Esophagus muscularis mucosa (tissue), 4 donors: ENCODE measurements around the gene TTC19. TPM values are rescaled to one million over a fixed set of nuclear protein-coding genes. Genes with fewer than 3 reads are reported as not detected.
"Not testable (repeated sequence)": the region's sequence is repeated elsewhere in the genome, so short reads cannot be mapped to it uniquely, and the experiment has no call there.

Source experiments
- DNase-seq: peaks from one replicate; pipeline ENCODE4 v3.0.0-alpha.2; 2017; ENCODE audit errors: extremely low spot score
- H3K27ac ChIP-seq, 4 donors: fragments of 200-600 bp; sonication (generic); replicated peaks in 1 of 4; 1 replicate in 3 of 4; 2 replicates in 1 of 4; pipeline ENCODE4 v1.5.1; 2016 to 2019; ENCODE audit warnings: mild to moderate bottlenecking in 1 of 4
- H3K27me3 ChIP-seq, 4 donors: fragments of 200-600 bp; sonication (generic); one replicate each; pipeline versions ENCODE4 v1.5.1 to v1.6.0; 2016 to 2019
- H3K36me3 ChIP-seq, 4 donors: fragments of 200-600 bp; sonication (generic); one replicate each; pipeline ENCODE4 v1.5.1; 2016 to 2019
- H3K4me1 ChIP-seq, 4 donors: fragments of 200-600 bp; sonication (generic); one replicate each; pipeline ENCODE4 v1.5.1; 2016 to 2019
- H3K4me3 ChIP-seq, 4 donors: fragments of 200-600 bp; sonication (generic); 1 replicate in 2 of 4; 2 replicates in 2 of 4; pipeline ENCODE4 v1.5.1; 2016 to 2019; ENCODE audit warnings: mild to moderate bottlenecking in 4 of 4, moderate library complexity in 1 of 4
- H3K9me3 ChIP-seq, 4 donors: fragments of 200-600 bp; sonication (generic); 1 replicate in 3 of 4; 2 replicates in 1 of 4; pipeline ENCODE4 v1.5.1; 2016 to 2019
- EP300 ChIP-seq: sonication (generic); formaldehyde crosslinking; IDR thresholded peaks from one replicate; pipeline ENCODE4 v1.6.1; 2017; ENCODE audit warnings: antibody characterized with exemption
- POLR2A ChIP-seq: fragments of 450-650 bp; IDR thresholded peaks from one replicate; pipeline ENCODE4 v1.6.1; 2017; ENCODE audit warnings: antibody characterized with exemption, moderate library complexity, mild to moderate bottlenecking, low read depth
- POLR2AphosphoS5 ChIP-seq, 2 donors: sonication (generic); formaldehyde crosslinking; IDR thresholded peaks; one replicate each; pipeline ENCODE4 v1.6.1; 2017; ENCODE audit warnings: antibody characterized with exemption in 2 of 2
- WGBS: methylation state at CpG from one replicate; pipeline ENCODE4 v1.1.5; 2018; 5-methylcytosine and 5-hydroxymethylcytosine counted together
- intact Hi-C: fragments of 100-400 bp; cut with DNase I; formaldehyde crosslinking; loops from one replicate; pipeline ENCODE4 v1.15.1; 2023
- total RNA-seq, 4 donors: library from RNA; depleted of rRNA; stranded (reverse); fragments of >200 nt; gene quantifications; one replicate each; pipeline versions ENCODE4 v1.1.0 to v1.2.1, GENCODE V29; 2016
- TF ChIP-seq, protein P1 (sequence below), 3 experiments: fragments of 200-600 bp in 2 of 3; fragments of 450-650 bp in 1 of 3; sonication (generic) in 2 of 3; IDR thresholded peaks; one replicate each; pipeline ENCODE4 v1.5.1; 2017 to 2019; ENCODE audit warnings: antibody characterized with exemption in 3 of 3, mild to moderate bottlenecking in 2 of 3, moderate library complexity in 1 of 3

TTC19 gene
- total RNA-seq, 4 donors from 2014 or later, result 40.9 to 56.4 (median 50.5) TPM

GRCh38 chr17:15973834-15974233, 25.8 kb upstream of the TTC19 start:
- WGBS, result 81% methylated on average over 6 of the region's 6 CpGs
- intact Hi-C loops, result no loop called here

DNA sequence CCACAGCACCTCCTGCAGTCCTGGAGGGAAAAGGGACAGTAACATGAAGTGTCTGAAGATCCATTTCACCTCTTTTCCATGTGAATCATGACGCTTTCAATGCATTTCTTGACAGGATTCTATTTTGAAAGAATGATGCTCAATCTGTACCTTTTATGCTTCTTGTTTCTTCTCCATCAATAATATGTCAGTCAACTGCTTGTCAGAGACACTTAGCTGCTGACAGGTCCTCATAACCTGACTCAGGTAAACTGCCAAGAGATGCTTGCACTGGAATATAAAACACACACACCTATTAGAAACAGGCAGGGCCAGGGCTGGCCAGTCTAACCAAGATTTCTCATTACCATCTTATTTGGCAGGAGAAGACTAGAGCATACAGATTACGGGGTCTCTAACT, 21.7 kb upstream of the TTC19 start:
- H3K36me3 ChIP-seq, result peaks cover 24 to 71% (median 56%) of the 10 kb centered on the region in 4 donors
- intact Hi-C loops, result no loop called here

More at GRCh38 chr17:15973834-15974233, 25.8 kb upstream of the TTC19 start:
- H3K36me3 ChIP-seq, result peaks cover 10 to 39% (median 25%) of the 10 kb centered on the region in 4 donors
- no peak for TF ChIP-seq POLR2AphosphoS5 (IDR thresholded peaks at IDR 0.05)
- TF ChIP-seq, protein P1, sequence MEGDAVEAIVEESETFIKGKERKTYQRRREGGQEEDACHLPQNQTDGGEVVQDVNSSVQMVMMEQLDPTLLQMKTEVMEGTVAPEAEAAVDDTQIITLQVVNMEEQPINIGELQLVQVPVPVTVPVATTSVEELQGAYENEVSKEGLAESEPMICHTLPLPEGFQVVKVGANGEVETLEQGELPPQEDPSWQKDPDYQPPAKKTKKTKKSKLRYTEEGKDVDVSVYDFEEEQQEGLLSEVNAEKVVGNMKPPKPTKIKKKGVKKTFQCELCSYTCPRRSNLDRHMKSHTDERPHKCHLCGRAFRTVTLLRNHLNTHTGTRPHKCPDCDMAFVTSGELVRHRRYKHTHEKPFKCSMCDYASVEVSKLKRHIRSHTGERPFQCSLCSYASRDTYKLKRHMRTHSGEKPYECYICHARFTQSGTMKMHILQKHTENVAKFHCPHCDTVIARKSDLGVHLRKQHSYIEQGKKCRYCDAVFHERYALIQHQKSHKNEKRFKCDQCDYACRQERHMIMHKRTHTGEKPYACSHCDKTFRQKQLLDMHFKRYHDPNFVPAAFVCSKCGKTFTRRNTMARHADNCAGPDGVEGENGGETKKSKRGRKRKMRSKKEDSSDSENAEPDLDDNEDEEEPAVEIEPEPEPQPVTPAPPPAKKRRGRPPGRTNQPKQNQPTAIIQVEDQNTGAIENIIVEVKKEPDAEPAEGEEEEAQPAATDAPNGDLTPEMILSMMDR (IDR thresholded peaks at IDR 0.05), result no peak
- TF ChIP-seq EP300, result no peak
- no peak for TF ChIP-seq POLR2A
- H3K9me3 ChIP-seq, result no peaks in the 10 kb centered on the region
- no peaks in the 10 kb centered on the region for H3K4me1 ChIP-seq
- no peak overlapping the region for H3K4me3 ChIP-seq
- no peak for DNase-seq
- no peak overlapping the region for H3K27ac ChIP-seq
- H3K27me3 ChIP-seq, result no peaks in the 10 kb centered on the region

DNA sequence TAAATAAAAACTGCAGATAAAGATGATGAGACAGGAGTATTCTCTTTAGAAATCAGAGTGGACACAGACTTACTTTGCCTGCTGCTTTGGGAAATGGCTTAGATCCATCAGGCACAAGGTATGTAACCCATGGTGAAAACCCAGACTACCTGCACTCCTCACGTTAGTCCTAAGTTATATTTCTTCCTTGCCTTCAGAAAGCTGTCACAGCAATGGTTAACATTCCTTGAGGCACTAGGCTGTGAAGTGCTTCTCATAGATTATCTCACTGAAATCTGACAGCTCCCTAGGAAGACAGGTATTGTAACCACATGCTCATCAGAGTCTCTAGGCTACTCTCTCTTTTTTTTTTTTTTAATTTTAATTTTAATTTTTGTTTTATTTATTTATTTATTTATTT, 21.0 kb upstream of the TTC19 start:
- Histone ChIP-seq H3K4me3 (no peak overlapping the region), H3K4me1 (no peaks in the 10 kb centered on the region), H3K27ac (no peak overlapping the region), H3K27me3 (no peaks in the 10 kb centered on the region), H3K36me3 (peaks cover 24 to 78% (median 62%) of the 10 kb centered on the region in 4 donors), H3K9me3 (no peaks in the 10 kb centered on the region)
- WGBS, result 77% methylated on average over 1 of the region's 1 CpG
- no peak for DNase-seq
- TF ChIP-seq EP300 (no peak), POLR2AphosphoS5 (IDR thresholded peaks at IDR 0.05) (no peak), POLR2A (no peak)
- TF ChIP-seq, protein P1 (IDR thresholded peaks at IDR 0.05), result no peak
- intact Hi-C loops, result no loop called here

More for the DNA sequence above, 21.7 kb upstream of the TTC19 start:
- no peak overlapping the region for H3K4me3 ChIP-seq
- H3K4me1 ChIP-seq, result no peaks in the 10 kb centered on the region
- 100% methylated on average over 2 of the region's 2 CpGs for WGBS
- no peaks in the 10 kb centered on the region for H3K9me3 ChIP-seq
- DNase-seq, result no peak
- no peaks in the 10 kb centered on the region for H3K27me3 ChIP-seq
- H3K27ac ChIP-seq, result no peak overlapping the region
- TF ChIP-seq EP300, result no peak
- TF ChIP-seq, protein P1 (IDR thresholded peaks at IDR 0.05), result no peak

DNA sequence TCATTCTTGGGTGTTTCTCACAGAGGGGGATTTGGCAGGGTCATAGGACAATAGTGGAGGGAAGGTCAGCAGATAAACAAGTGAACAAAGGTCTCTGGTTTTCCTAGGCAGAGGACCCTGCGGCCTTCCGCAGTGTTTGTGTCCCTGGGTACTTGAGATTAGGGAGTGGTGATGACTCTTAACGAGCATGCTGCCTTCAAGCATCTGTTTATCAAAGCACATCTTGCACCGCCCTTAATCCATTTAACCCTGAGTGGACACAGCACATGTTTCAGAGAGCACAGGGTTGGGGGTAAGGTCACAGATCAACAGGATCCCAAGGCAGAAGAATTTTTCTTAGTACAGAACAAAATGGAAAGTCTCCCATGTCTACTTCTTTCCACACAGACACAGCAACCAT, 20.6 kb upstream of the TTC19 start:
- H3K36me3 ChIP-seq, result peaks cover 24 to 82% (median 66%) of the 10 kb centered on the region in 4 donors
- H3K9me3 ChIP-seq, H3K27me3 ChIP-seq, intact Hi-C loops, H3K27ac ChIP-seq, H3K4me3 ChIP-seq, DNase-seq, H3K4me1 ChIP-seq: not testable (repeated sequence)
- WGBS, result no CpG with 5 or more reads among the region's 4 CpGs

DNA sequence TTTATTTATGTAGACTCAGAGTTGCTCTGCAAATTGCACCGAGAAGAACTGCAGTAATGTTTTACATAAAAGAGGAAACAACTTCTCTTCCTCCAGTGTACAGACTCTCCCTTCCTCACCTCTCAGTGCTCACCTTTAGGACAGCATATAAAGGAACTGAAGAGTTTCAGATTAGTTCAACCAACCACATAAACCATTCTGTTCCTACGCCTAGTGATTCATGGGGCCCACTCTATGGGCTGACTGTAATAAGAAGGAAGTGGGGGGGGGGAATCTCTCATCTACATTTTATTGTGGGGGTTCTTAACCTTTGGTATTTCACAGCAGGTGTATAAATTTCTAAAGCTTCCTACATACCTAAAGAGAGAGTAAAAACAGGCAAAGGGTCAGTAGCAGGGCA, 18.4 kb upstream of the TTC19 start:
- WGBS, result 44% methylated on average over 2 of the region's 2 CpGs
- DNase-seq, result no peak
- peaks cover 33 to 90% (median 81%) of the 10 kb centered on the region in 4 donors for H3K36me3 ChIP-seq
- H3K27me3 ChIP-seq, result no peaks in the 10 kb centered on the region
- H3K4me3 ChIP-seq, result no peak overlapping the region
- TF ChIP-seq POLR2A (no peak), EP300 (no peak), POLR2AphosphoS5 (IDR thresholded peaks at IDR 0.05) (no peak)
- TF ChIP-seq, protein P1 (IDR thresholded peaks at IDR 0.05), result no peak
- intact Hi-C loops, result no loop called here
- no peaks in the 10 kb centered on the region for H3K4me1 ChIP-seq
- H3K27ac ChIP-seq, result no peak overlapping the region
- no peaks in the 10 kb centered on the region for H3K9me3 ChIP-seq
